Measurements from ENCODE around the gene KCNMA1.

- TF ChIP-seq, protein P1, sequence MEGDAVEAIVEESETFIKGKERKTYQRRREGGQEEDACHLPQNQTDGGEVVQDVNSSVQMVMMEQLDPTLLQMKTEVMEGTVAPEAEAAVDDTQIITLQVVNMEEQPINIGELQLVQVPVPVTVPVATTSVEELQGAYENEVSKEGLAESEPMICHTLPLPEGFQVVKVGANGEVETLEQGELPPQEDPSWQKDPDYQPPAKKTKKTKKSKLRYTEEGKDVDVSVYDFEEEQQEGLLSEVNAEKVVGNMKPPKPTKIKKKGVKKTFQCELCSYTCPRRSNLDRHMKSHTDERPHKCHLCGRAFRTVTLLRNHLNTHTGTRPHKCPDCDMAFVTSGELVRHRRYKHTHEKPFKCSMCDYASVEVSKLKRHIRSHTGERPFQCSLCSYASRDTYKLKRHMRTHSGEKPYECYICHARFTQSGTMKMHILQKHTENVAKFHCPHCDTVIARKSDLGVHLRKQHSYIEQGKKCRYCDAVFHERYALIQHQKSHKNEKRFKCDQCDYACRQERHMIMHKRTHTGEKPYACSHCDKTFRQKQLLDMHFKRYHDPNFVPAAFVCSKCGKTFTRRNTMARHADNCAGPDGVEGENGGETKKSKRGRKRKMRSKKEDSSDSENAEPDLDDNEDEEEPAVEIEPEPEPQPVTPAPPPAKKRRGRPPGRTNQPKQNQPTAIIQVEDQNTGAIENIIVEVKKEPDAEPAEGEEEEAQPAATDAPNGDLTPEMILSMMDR (IDR thresholded peaks at IDR 0.05): no peak
- TF ChIP-seq POLR2A (IDR thresholded peaks at IDR 0.05) (no peak), POLR2AphosphoS5 (IDR thresholded peaks at IDR 0.05) (no peak), EP300 (IDR thresholded peaks at IDR 0.05; ENCODE audit: low read depth) (no peak)
Measured at GRCh38 chr10:77541944-77542343, 95.7 kb downstream of the KCNMA1 start.
